HG03280 (cell line): ENCODE data around the gene PRDM7.
"Not testable (repeated sequence)": the region's sequence is repeated elsewhere in the genome, so short reads cannot be mapped to it uniquely, and the experiment has no call there.

Source experiments
- ATAC-seq: cut with Tn5 transposase; IDR thresholded peaks from one replicate; pipeline ENCODE4 v1.9.1; 2021; ENCODE audit warnings: mild to moderate bottlenecking, moderate library complexity; ENCODE audit not compliant: unreplicated experiment

PRDM7 gene

DNA sequence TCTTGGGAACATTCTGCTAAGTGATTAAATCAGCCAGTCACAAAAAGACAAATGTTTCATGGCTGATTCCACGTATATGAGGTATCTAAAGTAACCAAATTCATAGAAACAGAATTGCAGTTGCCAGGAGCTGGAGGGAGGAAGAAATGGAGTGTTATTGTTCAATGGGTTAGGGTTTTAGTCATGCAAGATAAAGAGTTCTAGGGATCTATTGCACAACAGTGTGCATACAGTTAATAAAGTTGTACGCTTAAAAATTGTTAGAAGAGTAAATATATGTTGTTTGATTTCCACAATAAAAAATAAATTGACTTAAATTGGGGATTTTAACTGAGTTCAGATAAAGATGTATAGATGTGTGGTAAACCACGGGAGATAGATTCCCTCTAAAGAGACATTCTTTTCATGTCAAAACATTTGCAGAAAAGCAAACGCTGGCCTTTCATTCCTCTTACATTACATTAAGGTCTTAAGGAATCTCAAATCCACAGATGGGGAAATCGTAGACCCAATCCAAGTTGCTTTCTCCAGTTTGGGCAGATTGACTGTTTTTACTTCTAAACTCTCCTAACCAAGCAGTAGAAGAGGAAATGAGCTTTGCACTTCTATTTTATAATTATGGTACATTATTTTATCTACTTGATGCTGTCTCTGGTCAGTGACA lies 4.6 kb downstream of the PRDM7 start:
- no peak for ATAC-seq

DNA sequence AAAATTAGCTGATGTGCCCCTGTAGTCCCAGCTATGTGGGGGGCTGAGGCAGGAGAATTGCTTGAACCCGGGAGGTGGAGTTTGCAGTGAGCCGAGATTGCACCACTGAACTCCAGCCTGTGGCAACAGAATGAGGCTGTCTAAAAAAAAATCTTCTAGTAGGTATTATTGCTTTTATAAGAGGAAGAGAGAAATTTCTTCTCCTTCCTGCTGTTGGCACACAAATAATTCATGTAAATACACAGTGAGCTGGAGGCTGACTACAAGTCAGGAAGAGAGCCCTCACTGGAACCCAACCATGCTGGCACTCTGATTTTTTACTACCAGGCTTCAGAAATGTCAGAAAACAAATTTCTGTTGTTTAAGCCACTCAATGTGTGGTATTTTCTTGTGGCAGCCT lies 6.7 kb downstream of the PRDM7 start:
- no peak for ATAC-seq

GRCh38 chr16:90061437-90061836 lies 15.7 kb downstream of the PRDM7 start:
- ATAC-seq = no peak

DNA sequence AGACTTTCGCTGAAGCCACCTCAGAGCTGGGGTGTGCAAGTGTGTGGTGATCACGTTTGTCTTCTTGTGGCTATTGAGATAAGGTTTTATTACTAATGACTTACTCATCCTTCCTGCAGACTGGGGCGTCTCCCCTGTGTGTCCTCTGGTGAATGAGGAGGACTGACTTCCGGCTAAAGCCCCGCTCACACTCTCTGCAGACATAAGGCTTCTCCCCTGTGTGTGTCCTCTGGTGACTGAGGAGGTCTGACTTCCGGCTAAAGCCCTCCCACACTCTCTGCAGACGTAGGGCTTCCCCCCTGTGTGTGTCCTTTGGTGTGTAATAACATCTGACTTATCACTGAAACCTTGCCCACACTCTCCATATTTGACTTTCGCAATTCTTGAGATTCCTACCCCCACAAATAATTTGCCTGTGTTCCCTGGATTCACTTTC lies 19.4 kb downstream of the PRDM7 start:
- no peak for ATAC-seq

- ATAC-seq = not testable (repeated sequence)
These were observed 20.6 kb downstream of the PRDM7 start for GRCh38 chr16:90056521-90056920.

DNA sequence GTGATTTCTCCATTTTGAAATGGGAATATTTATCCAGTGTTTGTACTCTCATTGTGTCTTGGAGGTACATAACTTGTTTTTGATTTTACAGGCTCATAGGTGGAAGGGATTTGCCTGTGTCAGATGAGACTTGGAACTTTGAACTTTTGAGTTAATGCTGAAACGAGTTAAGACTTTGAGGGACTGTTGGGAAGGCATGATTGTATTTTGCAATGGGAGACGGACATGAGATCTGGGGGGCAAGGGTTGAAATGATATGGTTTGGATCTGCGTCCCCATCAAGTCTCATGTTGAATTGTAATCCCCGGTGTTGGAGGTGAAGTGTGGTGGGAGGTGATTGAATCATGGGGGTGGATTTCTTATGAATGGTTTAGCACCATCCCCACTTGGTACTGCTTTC lies 21.8 kb downstream of the PRDM7 start:
- ATAC-seq = no peak

GRCh38 chr16:90054554-90054953 lies 22.6 kb downstream of the PRDM7 start:
- no peak for ATAC-seq

DNA sequence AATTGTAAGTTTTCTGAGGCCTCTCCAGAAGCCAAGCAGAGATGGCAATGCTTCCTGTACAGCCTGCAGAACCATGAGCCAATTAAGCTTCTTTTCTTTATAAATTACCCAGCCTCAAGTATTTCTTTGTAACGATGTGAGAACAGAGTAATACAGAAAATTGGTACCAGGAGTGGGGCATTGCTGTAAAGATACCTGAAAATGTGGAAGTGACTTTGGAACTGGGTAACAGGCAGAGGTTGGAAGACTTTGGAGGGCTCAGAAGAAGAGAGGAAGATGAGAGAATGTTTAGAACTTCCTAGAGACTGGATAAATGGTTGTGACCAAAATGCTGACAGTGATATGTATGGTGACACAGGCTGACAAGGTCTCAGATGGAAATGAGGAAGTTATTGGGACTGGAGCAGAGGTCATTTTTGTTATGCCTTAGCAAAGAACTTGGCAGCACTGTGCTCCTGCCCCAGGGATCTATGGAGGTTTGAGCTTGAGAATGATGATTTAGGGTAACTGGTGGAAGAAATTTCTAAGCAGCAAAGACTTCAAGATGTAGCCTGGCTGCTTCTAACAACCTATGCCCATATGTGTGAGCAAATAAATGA lies 23.1 kb downstream of the PRDM7 start:
- ATAC-seq = no peak

- ATAC-seq = no peak
These were observed 26.2 kb downstream of the PRDM7 start for GRCh38 chr16:90050969-90051368.

- ATAC-seq = no peak
These were observed 28.3 kb downstream of the PRDM7 start for GRCh38 chr16:90048737-90049330.

- no peak for ATAC-seq
These were observed 28.8 kb downstream of the PRDM7 start for GRCh38 chr16:90048347-90048722.

DNA sequence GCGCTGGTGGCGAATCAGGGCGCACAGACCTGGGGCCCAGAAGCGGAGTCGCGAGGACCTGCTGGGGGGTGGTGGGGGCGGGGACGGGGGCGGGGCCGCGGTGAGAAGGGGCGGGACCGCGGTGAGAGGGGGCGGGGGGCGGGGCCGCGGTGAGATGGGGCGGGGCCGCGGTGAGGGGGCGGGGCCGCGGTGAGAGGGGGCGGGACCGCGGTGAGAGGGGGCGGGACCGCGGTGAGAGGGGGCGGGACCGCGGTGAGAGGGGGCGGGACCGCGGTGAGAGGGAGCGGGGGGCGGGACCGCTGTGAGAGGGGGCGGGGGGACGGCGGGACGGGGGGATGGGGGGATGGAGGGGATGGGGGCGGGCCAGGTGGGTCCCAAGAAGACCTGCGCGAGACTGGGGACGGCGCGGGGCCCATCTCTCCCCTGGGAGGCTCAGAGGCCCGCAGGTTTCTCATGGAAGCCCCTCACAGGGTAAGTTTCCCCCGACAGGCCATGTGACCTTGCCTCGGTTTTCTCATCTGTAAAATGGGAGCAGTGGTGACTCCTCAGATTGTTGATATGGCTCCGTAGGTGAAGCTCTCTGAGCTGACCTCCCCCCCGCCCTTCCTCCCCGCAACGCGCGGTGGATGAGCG lies 29.3 kb downstream of the PRDM7 start:
- ATAC-seq = no peak

- ATAC-seq = no peak
These were observed 30.0 kb downstream of the PRDM7 start for GRCh38 chr16:90046971-90047713.

- no peak for ATAC-seq
These were observed 30.8 kb downstream of the PRDM7 start for GRCh38 chr16:90046122-90046970.

DNA sequence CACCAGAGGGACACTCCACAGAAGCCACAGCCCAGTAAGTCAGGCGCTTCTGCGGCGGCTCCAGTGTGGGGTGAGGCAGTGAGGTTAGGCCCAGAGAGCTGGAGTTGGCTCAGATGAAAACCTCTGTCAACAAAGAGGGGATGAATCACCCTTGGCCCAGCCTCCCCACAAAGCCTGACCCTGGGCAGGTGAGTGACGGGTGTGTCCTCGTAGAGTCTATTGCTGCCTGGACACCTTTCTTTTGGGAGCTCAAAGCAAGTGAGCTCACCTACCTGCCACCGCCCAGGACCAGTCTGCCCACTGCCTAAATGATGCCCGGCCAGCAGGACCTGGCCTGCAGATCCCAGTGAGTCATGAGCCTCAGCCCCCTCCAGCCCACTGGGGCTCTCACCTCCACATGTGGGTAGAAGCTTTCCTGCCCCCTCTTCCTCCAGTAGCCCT lies 33.0 kb downstream of the PRDM7 start:
- no peak for ATAC-seq

GRCh38 chr16:90043526-90043925 lies 33.6 kb downstream of the PRDM7 start:
- no peak for ATAC-seq

DNA sequence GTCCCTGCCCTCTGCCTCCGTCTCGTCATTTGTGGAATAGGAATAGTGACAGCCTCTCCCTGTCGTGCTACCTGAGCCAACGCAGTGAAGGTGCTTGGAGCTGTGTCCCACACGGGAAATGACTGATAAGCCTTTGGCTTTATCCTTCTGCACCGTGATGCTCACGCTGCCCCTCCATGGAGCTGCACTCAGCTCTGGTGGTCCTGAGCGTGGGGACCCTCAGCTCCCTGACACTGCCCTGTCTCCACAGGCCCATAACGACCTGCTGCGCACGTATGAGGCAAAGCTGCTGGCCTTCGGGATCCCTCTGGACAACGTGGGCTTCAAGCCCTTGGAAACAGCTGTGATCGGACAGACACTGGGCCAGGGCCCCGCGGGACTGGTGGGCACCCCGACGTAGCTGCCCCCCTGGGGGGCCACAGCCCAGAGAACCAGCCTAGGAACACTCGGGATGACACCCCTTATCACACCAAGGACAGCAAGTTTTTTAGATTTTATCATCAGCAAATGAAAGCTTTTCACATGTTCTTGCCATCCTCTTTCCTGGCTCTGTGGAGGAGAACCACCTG lies 34.1 kb downstream of the PRDM7 start:
- no peak for ATAC-seq

DNA sequence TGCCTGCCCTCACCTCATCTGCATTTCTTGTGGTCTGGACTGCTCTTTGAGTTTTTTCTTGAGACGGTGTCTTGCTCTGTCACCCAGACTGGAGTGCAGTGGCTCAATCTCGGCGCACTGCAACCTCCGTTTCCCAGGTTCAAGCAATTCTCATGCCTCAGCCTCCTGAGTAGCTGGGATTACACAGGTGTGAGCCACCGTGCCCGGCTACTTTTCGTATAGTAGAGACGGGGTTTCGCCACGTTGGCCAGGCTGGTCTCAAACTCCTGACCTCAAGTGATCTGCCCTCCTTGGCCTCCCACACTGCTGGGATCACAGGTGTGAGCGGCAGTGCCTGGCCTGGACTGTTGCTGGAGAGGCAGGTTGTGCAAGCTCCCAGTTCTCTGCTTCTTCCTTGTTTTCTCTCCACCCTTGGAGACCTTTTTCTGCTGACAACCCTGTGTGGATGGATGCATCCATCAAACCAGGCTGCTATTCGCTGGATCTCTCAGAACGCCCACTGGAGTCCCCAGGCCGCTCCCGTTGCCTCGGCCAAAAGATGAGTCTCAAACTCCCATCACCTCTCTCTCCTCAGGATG lies 35.1 kb downstream of the PRDM7 start:
- ATAC-seq = no peak

GRCh38 chr16:90040152-90041023 lies 36.7 kb downstream of the PRDM7 start:
- no peak for ATAC-seq
